ENCODE results near the gene SKI.

The SKI gene

GRCh38 chr1:2194898-2195673 is 33.0 kb upstream of the SKI start:
- Histone ChIP-seq H3K4me3 (ENCODE audit: extremely low read depth, insufficient read depth, low read length, poor library complexity, severe bottlenecking) (peak overlapping the region; percentile 54), H3K4me1 (ENCODE audit: control insufficient read depth, insufficient read depth, low read length, poor library complexity, severe bottlenecking) (peaks cover 25% of the 10 kb centered on the region), H3K36me3 (ENCODE audit: control insufficient read depth, insufficient read depth, low read length) (peaks cover 11% of the 10 kb centered on the region), H3K9me3 (ENCODE audit: control insufficient read depth, low read length) (no peaks in the 10 kb centered on the region), H3K27ac (ENCODE audit: low read depth, low read length, severe bottlenecking) (peak overlapping the region; percentile 85)
- WGBS, 2 experiments (ENCODE audit: insufficient coverage in 2 of 2): 3 to 5% methylated on average over 24 to 34 of the region's 35 CpGs

GRCh38 chr1:2195785-2196184 is 32.3 kb upstream of the SKI start:
- WGBS, 2 experiments (ENCODE audit: insufficient coverage in 2 of 2): 90 to 93% methylated on average over 9 to 11 of the region's 11 CpGs
- Histone ChIP-seq H3K4me1 (ENCODE audit: control insufficient read depth, insufficient read depth, low read length, poor library complexity, severe bottlenecking) (peaks cover 30% of the 10 kb centered on the region), H3K4me3 (ENCODE audit: extremely low read depth, insufficient read depth, low read length, poor library complexity, severe bottlenecking) (no peak overlapping the region), H3K27ac (ENCODE audit: low read depth, low read length, severe bottlenecking) (no peak overlapping the region), H3K9me3 (ENCODE audit: control insufficient read depth, low read length) (no peaks in the 10 kb centered on the region), H3K36me3 (ENCODE audit: control insufficient read depth, insufficient read depth, low read length) (peaks cover 11% of the 10 kb centered on the region)

GRCh38 chr1:2196901-2197638 is 31.0 kb upstream of the SKI start:
- H3K27ac ChIP-seq (ENCODE audit: low read depth, low read length, severe bottlenecking): no peak overlapping the region
- H3K4me1 ChIP-seq (ENCODE audit: control insufficient read depth, insufficient read depth, low read length, poor library complexity, severe bottlenecking): peaks cover 30% of the 10 kb centered on the region
- WGBS, 2 experiments (ENCODE audit: insufficient coverage in 2 of 2): 92 to 99% methylated on average over 14 of the region's 17 CpGs

GRCh38 chr1:2197707-2198165 is 30.4 kb upstream of the SKI start:
- Histone ChIP-seq H3K4me1 (ENCODE audit: control insufficient read depth, insufficient read depth, low read length, poor library complexity, severe bottlenecking) (peaks cover 26% of the 10 kb centered on the region), H3K4me3 (ENCODE audit: extremely low read depth, insufficient read depth, low read length, poor library complexity, severe bottlenecking) (no peak overlapping the region), H3K9me3 (ENCODE audit: control insufficient read depth, low read length) (no peaks in the 10 kb centered on the region), H3K36me3 (ENCODE audit: control insufficient read depth, insufficient read depth, low read length) (peaks cover 3% of the 10 kb centered on the region), H3K27ac (ENCODE audit: low read depth, low read length, severe bottlenecking) (no peak overlapping the region)
- WGBS, 2 experiments (ENCODE audit: insufficient coverage in 2 of 2): 95 to 97% methylated on average over 7 to 9 of the region's 10 CpGs

More at GRCh38 chr1:2196901-2197638, 31.0 kb upstream of the SKI start:
- Histone ChIP-seq H3K36me3 (ENCODE audit: control insufficient read depth, insufficient read depth, low read length) (peaks cover 10% of the 10 kb centered on the region), H3K9me3 (ENCODE audit: control insufficient read depth, low read length) (no peaks in the 10 kb centered on the region), H3K4me3 (ENCODE audit: extremely low read depth, insufficient read depth, low read length, poor library complexity, severe bottlenecking) (no peak overlapping the region)

- WGBS, 2 experiments (ENCODE audit: insufficient coverage in 2 of 2): 94 to 96% methylated on average over 9 to 11 of the region's 11 CpGs
- Histone ChIP-seq H3K4me1 (ENCODE audit: control insufficient read depth, insufficient read depth, low read length, poor library complexity, severe bottlenecking) (peaks cover 19% of the 10 kb centered on the region), H3K9me3 (ENCODE audit: control insufficient read depth, low read length) (no peaks in the 10 kb centered on the region), H3K36me3 (ENCODE audit: control insufficient read depth, insufficient read depth, low read length) (no peaks in the 10 kb centered on the region), H3K4me3 (ENCODE audit: extremely low read depth, insufficient read depth, low read length, poor library complexity, severe bottlenecking) (no peak overlapping the region), H3K27ac (ENCODE audit: low read depth, low read length, severe bottlenecking) (no peak overlapping the region)
Observed at GRCh38 chr1:2198571-2198970, 29.5 kb upstream of the SKI start.

- 31 to 35% methylated on average over 19 to 22 of the region's 24 CpGs for WGBS, 2 experiments (ENCODE audit: insufficient coverage in 2 of 2)
- peak overlapping the region; percentile 13 for H3K27ac ChIP-seq (ENCODE audit: low read depth, low read length, severe bottlenecking)
- no peaks in the 10 kb centered on the region for H3K9me3 ChIP-seq (ENCODE audit: control insufficient read depth, low read length)
- H3K4me1 ChIP-seq (ENCODE audit: control insufficient read depth, insufficient read depth, low read length, poor library complexity, severe bottlenecking): peaks cover 21% of the 10 kb centered on the region
- H3K4me3 ChIP-seq (ENCODE audit: extremely low read depth, insufficient read depth, low read length, poor library complexity, severe bottlenecking): peak overlapping the region; percentile 29
- H3K36me3 ChIP-seq (ENCODE audit: control insufficient read depth, insufficient read depth, low read length): no peaks in the 10 kb centered on the region
Observed at GRCh38 chr1:2199042-2199810, 28.9 kb upstream of the SKI start.

GRCh38 chr1:2200308-2200943 is 27.7 kb upstream of the SKI start:
- H3K4me3 ChIP-seq (ENCODE audit: extremely low read depth, insufficient read depth, low read length, poor library complexity, severe bottlenecking): peak overlapping the region; percentile 2
- 82 to 89% methylated on average over 11 to 15 of the region's 21 CpGs for WGBS, 2 experiments (ENCODE audit: insufficient coverage in 2 of 2)
- no peaks in the 10 kb centered on the region for H3K9me3 ChIP-seq (ENCODE audit: control insufficient read depth, low read length)
- H3K36me3 ChIP-seq (ENCODE audit: control insufficient read depth, insufficient read depth, low read length): no peaks in the 10 kb centered on the region
- no peak overlapping the region for H3K27ac ChIP-seq (ENCODE audit: low read depth, low read length, severe bottlenecking)
- peaks cover 24% of the 10 kb centered on the region for H3K4me1 ChIP-seq (ENCODE audit: control insufficient read depth, insufficient read depth, low read length, poor library complexity, severe bottlenecking)

GRCh38 chr1:2201062-2201461 is 27.1 kb upstream of the SKI start:
- peaks cover 24% of the 10 kb centered on the region for H3K4me1 ChIP-seq (ENCODE audit: control insufficient read depth, insufficient read depth, low read length, poor library complexity, severe bottlenecking)
- H3K4me3 ChIP-seq (ENCODE audit: extremely low read depth, insufficient read depth, low read length, poor library complexity, severe bottlenecking): no peak overlapping the region
- WGBS, 2 experiments (ENCODE audit: insufficient coverage in 2 of 2): 87 to 92% methylated on average over 9 to 14 of the region's 14 CpGs
- no peak overlapping the region for H3K27ac ChIP-seq (ENCODE audit: low read depth, low read length, severe bottlenecking)
- H3K9me3 ChIP-seq (ENCODE audit: control insufficient read depth, low read length): no peaks in the 10 kb centered on the region
- H3K36me3 ChIP-seq (ENCODE audit: control insufficient read depth, insufficient read depth, low read length): no peaks in the 10 kb centered on the region

- WGBS, 2 experiments (ENCODE audit: insufficient coverage in 2 of 2): 89 to 94% methylated on average over 5 to 6 of the region's 9 CpGs
- H3K4me3 ChIP-seq (ENCODE audit: extremely low read depth, insufficient read depth, low read length, poor library complexity, severe bottlenecking): no peak overlapping the region
- peaks cover 25% of the 10 kb centered on the region for H3K4me1 ChIP-seq (ENCODE audit: control insufficient read depth, insufficient read depth, low read length, poor library complexity, severe bottlenecking)
- H3K9me3 ChIP-seq (ENCODE audit: control insufficient read depth, low read length): no peaks in the 10 kb centered on the region
- H3K36me3 ChIP-seq (ENCODE audit: control insufficient read depth, insufficient read depth, low read length): no peaks in the 10 kb centered on the region
- H3K27ac ChIP-seq (ENCODE audit: low read depth, low read length, severe bottlenecking): no peak overlapping the region
Observed at GRCh38 chr1:2202008-2202575, 26.0 kb upstream of the SKI start.

Measured in mesodermal cell (in vitro differentiated cells).